AG09309 (cell line): ENCODE measurements around the gene FOXM1.

Source experiments
- DNase-seq: peaks from one replicate; pipeline ENCODE4 v3.0.0-alpha.2; 2010; ENCODE audit warnings: low read depth
- H3K4me3 ChIP-seq: 2 replicates; pipeline ENCODE4 v1.5.1; 2011; ENCODE audit warnings: mild to moderate bottlenecking, low read depth, low read length, moderate library complexity; ENCODE audit not compliant: control insufficient read depth
- CTCF ChIP-seq: IDR thresholded peaks from 2 replicates; pipeline ENCODE4 v1.5.1; 2011; ENCODE audit warnings: mild to moderate bottlenecking, low read depth, low read length, inconsistent platforms; ENCODE audit not compliant: insufficient read depth, control insufficient read depth; ENCODE audit errors: missing control alignments

Gene FOXM1

GRCh38 chr12:2832550-2833127, 44.3 kb downstream of the FOXM1 start:
- DNase-seq = no peak
- no peak overlapping the region for H3K4me3 ChIP-seq
- TF ChIP-seq CTCF = no peak

- no peak for TF ChIP-seq CTCF
- no peak for DNase-seq
- no peak overlapping the region for H3K4me3 ChIP-seq
Observed at GRCh38 chr12:2829275-2829674, 47.7 kb downstream of the FOXM1 start.

- no peak overlapping the region for H3K4me3 ChIP-seq
- TF ChIP-seq CTCF = no peak
- no peak for DNase-seq
Observed at GRCh38 chr12:2826721-2827515, 50.1 kb downstream of the FOXM1 start.

- no peak overlapping the region for H3K4me3 ChIP-seq
- no peak for TF ChIP-seq CTCF
- no peak for DNase-seq
Observed at GRCh38 chr12:2826036-2826435, 50.9 kb downstream of the FOXM1 start.

- TF ChIP-seq CTCF = no peak
- DNase-seq = no peak
- H3K4me3 ChIP-seq = no peak overlapping the region
Observed at GRCh38 chr12:2825132-2825531, 51.8 kb downstream of the FOXM1 start.

GRCh38 chr12:2824541-2824940, 52.4 kb downstream of the FOXM1 start:
- DNase-seq = no peak
- TF ChIP-seq CTCF = no peak
- no peak overlapping the region for H3K4me3 ChIP-seq
